BE2C (cell line): ENCODE data around the gene DUS1L.

Experiments
- DNase-seq: peaks from one replicate; pipeline ENCODE4 v3.0.0-alpha.2; 2020
- H3K27me3 ChIP-seq: fragments of 250-450 bp; sonication (Bioruptor Pico); 2 replicates; pipeline ENCODE4 v1.5.1; 2020; ENCODE audit warnings: mild to moderate bottlenecking
- H3K36me3 ChIP-seq: fragments of 250-450 bp; sonication (Bioruptor Pico); 2 replicates; pipeline ENCODE4 v1.5.1; 2020; ENCODE audit warnings: mild to moderate bottlenecking
- H3K4me1 ChIP-seq: fragments of 250-450 bp; sonication (Bioruptor Pico); 2 replicates; pipeline ENCODE4 v1.5.1; 2020
- H3K4me3 ChIP-seq: 2 replicates; pipeline ENCODE4 v1.5.1; 2011; ENCODE audit warnings: low read depth, low read length
- H3K9me3 ChIP-seq: fragments of 250-450 bp; sonication (Bioruptor Pico); 2 replicates; pipeline ENCODE4 v1.5.1; 2020
- TF ChIP-seq, protein P1 (sequence below): IDR thresholded peaks from 2 replicates; pipeline ENCODE4 v1.5.1; 2012; ENCODE audit warnings: mild to moderate bottlenecking, low read depth, low read length

DUS1L gene

DNA sequence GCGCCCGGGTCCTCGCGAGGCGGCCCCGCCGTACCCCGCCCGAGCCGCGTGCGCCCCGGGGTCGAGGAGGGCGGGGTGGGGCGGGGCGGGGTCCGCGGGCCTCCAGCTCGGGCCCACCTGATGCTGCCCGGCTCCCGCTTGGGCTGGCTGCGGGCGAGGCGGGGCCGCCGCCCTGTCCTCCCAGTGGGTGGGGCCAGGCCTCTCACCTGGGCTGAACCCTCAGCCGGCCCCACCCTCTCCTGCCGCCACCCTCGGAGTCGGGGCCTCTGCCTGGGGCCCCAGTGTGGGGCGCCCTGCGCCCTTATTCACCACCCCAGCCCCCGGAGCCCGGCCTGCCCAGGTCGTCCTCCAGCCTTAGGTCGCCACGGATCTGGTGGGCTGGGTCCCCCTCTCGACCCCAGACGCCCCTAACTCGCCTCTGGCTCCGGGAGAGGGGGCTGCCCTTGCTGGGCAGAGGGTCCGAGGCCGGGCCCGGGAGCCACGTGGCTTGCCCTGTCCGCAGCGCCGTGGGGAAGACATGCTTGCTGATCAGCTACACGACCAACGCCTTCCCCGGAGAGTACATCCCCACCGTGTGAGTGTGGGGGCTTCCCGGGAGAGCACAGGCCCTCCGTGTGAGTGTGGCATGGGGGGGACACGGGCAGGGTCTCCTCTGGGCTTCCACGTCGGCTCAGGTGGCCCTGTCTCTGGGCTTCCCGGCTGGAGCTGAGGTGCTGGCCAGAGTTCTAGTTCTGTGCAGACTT, 33.5 kb downstream of the DUS1L start:
- peak overlapping the region; percentile 69 for H3K4me3 ChIP-seq
- TF ChIP-seq, protein P1, sequence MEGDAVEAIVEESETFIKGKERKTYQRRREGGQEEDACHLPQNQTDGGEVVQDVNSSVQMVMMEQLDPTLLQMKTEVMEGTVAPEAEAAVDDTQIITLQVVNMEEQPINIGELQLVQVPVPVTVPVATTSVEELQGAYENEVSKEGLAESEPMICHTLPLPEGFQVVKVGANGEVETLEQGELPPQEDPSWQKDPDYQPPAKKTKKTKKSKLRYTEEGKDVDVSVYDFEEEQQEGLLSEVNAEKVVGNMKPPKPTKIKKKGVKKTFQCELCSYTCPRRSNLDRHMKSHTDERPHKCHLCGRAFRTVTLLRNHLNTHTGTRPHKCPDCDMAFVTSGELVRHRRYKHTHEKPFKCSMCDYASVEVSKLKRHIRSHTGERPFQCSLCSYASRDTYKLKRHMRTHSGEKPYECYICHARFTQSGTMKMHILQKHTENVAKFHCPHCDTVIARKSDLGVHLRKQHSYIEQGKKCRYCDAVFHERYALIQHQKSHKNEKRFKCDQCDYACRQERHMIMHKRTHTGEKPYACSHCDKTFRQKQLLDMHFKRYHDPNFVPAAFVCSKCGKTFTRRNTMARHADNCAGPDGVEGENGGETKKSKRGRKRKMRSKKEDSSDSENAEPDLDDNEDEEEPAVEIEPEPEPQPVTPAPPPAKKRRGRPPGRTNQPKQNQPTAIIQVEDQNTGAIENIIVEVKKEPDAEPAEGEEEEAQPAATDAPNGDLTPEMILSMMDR, result no peak
- no peaks in the 10 kb centered on the region for H3K4me1 ChIP-seq
- no peaks in the 10 kb centered on the region for H3K9me3 ChIP-seq
- H3K36me3 ChIP-seq, result 0 out of 2 replicates have a peak, but pooled peaks cover 2% of the 10 kb centered on the region
- no peak for DNase-seq
- H3K27me3 ChIP-seq, result no peaks in the 10 kb centered on the region

DNA sequence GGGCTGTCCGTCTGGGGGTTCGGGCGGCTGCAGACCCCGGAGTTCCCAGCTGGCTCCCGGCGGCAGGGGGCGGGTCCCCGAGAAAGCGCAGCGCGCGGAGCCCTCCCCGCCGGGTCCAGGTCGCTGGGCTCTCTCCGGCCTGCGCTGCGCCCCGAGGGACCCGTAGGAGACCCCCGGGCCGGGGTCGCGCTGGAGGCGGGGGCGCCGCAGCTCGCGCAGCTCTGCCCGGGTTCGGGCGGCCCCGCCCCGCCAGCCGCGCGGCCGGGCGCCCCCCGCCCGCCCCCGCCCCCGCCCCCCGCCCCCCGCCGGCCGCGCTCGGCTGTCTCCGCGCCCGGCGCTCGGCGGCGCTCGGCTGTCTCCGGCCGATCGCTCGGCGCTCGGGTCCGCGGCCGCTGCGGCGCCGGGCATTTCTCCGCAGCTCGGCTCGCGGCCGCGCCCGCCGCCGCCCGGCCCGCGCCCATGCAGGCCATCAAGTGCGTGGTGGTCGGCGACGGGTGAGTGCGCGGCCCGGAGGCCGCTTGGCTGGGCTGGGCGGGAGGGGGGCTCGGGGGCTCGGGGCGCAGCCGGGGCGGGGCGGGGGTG, 34.2 kb downstream of the DUS1L start, which contains the start of gene RAC3:
RAC3 (plus strand) TSS at position 376 of the 582 bp plus-strand sequence; CDS start at position 460, 84 bp downstream.
- Histone ChIP-seq H3K4me1 (no peaks in the 10 kb centered on the region), H3K9me3 (no peaks in the 10 kb centered on the region), H3K4me3 (peak within 1 kb of the TSS; percentile 69), H3K36me3 (0 out of 2 replicates have a peak, but pooled peaks cover 2% of the 10 kb centered on the region), H3K27me3 (no peaks in the 10 kb centered on the region)
- TF ChIP-seq, protein P1, result no peak
- peak; percentile 72 for DNase-seq

DNA sequence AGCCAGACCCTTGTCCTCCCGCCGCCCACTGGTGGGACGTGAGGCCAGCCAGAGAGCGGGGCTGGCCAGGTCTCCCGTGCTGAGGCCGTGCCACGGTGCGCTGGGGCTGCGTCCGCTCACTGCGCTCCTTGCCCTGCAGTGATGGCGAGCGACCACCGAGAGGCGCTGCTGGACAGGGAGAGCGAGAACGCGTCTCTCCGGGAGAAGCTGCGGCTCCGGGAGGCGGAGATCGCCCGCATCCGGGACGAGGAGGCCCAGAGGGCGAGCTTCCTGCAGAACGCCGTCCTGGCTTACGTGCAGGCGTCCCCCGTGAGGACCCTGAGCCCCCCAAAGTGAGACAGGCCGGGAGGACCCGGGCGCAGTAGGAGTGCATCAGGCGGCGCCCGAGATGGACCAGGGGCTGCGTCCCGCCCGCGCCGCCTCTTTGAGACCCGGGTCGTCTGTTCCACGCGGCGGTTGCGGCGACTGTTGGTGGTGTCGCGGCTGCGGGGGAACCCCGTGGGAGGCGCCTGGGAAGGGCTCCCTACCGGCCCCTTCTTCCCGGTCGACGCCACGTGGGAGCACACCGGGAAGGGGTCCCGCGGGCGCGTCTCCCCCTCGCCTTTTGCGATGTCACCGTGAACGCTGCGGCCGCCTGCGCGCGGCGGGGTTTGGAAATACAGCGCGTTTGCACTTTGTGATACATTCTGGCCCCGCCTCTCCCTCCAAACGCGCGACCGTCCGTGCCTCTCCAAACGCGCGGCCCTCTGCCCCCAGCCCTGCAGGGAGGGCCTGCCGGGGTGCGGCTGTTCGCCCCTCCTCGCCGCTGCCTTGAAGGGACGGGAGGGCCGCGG, 34.9 kb downstream of the DUS1L start:
- H3K9me3 ChIP-seq, result no peaks in the 10 kb centered on the region
- peak; percentile 93 for DNase-seq
- H3K27me3 ChIP-seq, result no peaks in the 10 kb centered on the region
- H3K36me3 ChIP-seq, result no peaks in the 10 kb centered on the region
- TF ChIP-seq, protein P1, result peak; percentile 45
- H3K4me1 ChIP-seq, result no peaks in the 10 kb centered on the region
- peak overlapping the region; percentile 66 for H3K4me3 ChIP-seq

DNA sequence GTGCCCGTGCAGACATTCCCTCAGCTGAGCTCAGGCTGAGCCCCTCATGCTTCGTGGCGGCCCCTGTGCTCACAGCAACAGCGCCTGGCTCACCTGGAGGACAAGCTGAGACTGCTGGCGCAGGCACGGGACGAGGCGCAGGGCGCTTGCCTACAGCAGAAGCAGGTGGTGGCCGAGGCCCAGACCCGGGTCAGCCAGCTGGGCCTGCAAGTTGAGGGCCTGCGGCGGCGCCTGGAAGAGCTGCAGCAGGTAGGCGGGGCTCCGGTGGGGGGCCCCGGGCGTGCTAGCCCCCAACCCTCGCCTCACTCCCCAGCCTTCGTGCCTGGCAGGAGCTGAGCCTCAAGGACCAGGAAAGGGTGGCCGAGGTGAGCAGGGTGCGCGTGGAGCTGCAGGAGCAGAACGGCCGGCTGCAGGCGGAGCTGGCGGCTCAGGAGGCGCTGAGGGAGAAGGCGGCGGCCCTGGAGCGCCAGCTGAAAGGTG, 35.6 kb downstream of the DUS1L start:
- Histone ChIP-seq H3K9me3 (no peaks in the 10 kb centered on the region), H3K4me3 (no peak overlapping the region; the same call in 1 of the 2 replicates), H3K27me3 (no peaks in the 10 kb centered on the region), H3K4me1 (no peaks in the 10 kb centered on the region), H3K36me3 (no peaks in the 10 kb centered on the region)
- TF ChIP-seq, protein P1, result no peak
- DNase-seq, result no peak

DNA sequence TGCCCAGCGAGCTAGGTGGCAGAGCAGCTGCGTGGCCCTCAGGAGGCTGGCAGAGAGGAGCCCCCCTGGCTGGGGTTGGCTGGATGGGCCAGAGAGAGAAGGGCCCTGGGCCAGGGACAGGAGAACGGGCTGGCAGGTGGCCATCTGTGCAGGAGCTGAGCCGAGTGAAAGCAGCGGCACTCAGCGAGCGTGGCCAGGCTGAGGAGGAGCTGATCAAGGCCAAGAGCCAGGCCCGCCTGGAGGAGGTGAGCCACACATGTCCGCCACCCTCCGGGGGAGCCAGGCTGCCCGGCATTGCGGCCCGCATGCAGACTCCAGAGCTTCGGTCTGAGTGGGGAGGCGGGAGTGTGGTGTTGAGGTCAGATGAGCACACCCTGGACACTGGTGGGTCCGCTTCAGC, 36.2 kb downstream of the DUS1L start:
- Histone ChIP-seq H3K27me3 (no peaks in the 10 kb centered on the region), H3K4me3 (no peak overlapping the region), H3K36me3 (no peaks in the 10 kb centered on the region), H3K4me1 (no peaks in the 10 kb centered on the region), H3K9me3 (no peaks in the 10 kb centered on the region)
- TF ChIP-seq, protein P1, result no peak
- no peak for DNase-seq
